HepG2 (cell line): ENCODE data around the gene CLTCL1. TPM values are rescaled to one million over a fixed set of nuclear protein-coding genes. Genes with fewer than 3 reads are reported as not detected.

Source experiments
- ATAC-seq: fragments of 200-7000 bp; cut with Tn5 transposase; 3 replicates; pipeline ENCODE4 v1.9.1; 2020; ENCODE audit warnings: mild to moderate bottlenecking, moderate library complexity
- BruUV-seq: library from RNA; stranded (reverse); fragments of 400-500 nt; replicated peaks from 2 replicates; lab custom pipeline; 2021; lab: Mats Ljungman, UMichigan
- CTCF ChIA-PET: fragments of 300-600 bp; formaldehyde crosslinking; extraction: SDS; loops from one replicate; lab custom pipeline; 2021; ENCODE audit warnings: low total read pairs, inconsistent platforms, low intra/inter-chr PET ratio; lab: Yijun Ruan, JAX
- POLR2A ChIA-PET: fragments of 350-600 bp; sonication (Branson Sonifier 250); formaldehyde crosslinking; loops from one replicate; lab custom pipeline; 2020; ENCODE audit warnings: antibody characterized with exemption, inconsistent platforms; lab: Yijun Ruan, JAX
- DNase-seq: peaks from one replicate; pipeline ENCODE4 v3.0.0-alpha.2; 2015; ENCODE audit warnings: low spot score
- FAIRE-seq: peaks from 3 replicates; lab custom pipeline; 2011; peaks lifted over from hg19 to GRCh38; lab: Jason Lieb, UNC
- H2AFZ ChIP-seq: one replicate; pipeline ENCODE4 v1.6.1; 2011; ENCODE audit warnings: low read length, inconsistent platforms
- H3K27ac ChIP-seq: fragments of 300-600 bp; 3 replicates; pipeline ENCODE4 v1.8.0; 2011; ENCODE audit warnings: mixed run types, mild to moderate bottlenecking, mixed read lengths, low read length, inconsistent platforms; ENCODE audit not compliant: insufficient read depth; ENCODE audit errors: extremely low read length
- H3K27me3 ChIP-seq, 2 experiments: fragments of 200-600 bp in 1 of 2; 2 replicates in 1 of 2; 3 replicates in 1 of 2; pipeline versions ENCODE4 v1.6.0 to v1.8.0; 2011; ENCODE audit warnings: low read length in 2 of 2, mild to moderate bottlenecking in 2 of 2, moderate library complexity in 2 of 2, inconsistent platforms in 1 of 2; ENCODE audit not compliant: insufficient read depth in 2 of 2, control insufficient read depth in 1 of 2
- H3K36me3 ChIP-seq, 2 experiments: fragments of 200-600 bp in 1 of 2; replicated peaks in 1 of 2; 2 replicates in 1 of 2; 3 replicates in 1 of 2; pipeline versions ENCODE4 v1.5.1 to v1.8.0; 2011; ENCODE audit warnings: low read length in 2 of 2, inconsistent platforms in 1 of 2; ENCODE audit not compliant: insufficient read depth in 2 of 2, control insufficient read depth in 1 of 2
- H3K4me1 ChIP-seq: 2 replicates; pipeline ENCODE4 v1.5.1; 2012; ENCODE audit warnings: low read length, inconsistent platforms; ENCODE audit not compliant: insufficient read depth
- H3K4me2 ChIP-seq: 2 replicates; pipeline ENCODE4 v1.6.0; 2011; ENCODE audit warnings: low read depth, low read length, inconsistent platforms
- H3K4me3 ChIP-seq, 3 experiments: fragments of 200-600 bp in 1 of 3; sonication (generic), shearing (Covaris generic) in 1 of 3; replicated peaks in 1 of 3; 2 replicates each; pipeline ENCODE4 v1.5.1; 2011 to 2016; ENCODE audit warnings: low read length in 3 of 3, inconsistent platforms in 2 of 3, low read depth in 2 of 3, mild to moderate bottlenecking in 2 of 3, control low read depth in 1 of 3, mixed read lengths in 1 of 3; ENCODE audit not compliant: insufficient read depth in 1 of 3
- H3K79me2 ChIP-seq: one replicate; pipeline ENCODE4 v1.6.1; 2011; ENCODE audit warnings: low read length, inconsistent platforms; ENCODE audit not compliant: insufficient read depth
- H3K9ac ChIP-seq: 2 replicates; pipeline ENCODE4 v1.6.0; 2011; ENCODE audit warnings: mild to moderate bottlenecking, low read depth, low read length, inconsistent platforms; ENCODE audit not compliant: insufficient read depth
- H3K9me3 ChIP-seq: 2 replicates; pipeline ENCODE4 v1.5.1; 2012; ENCODE audit warnings: mild to moderate bottlenecking, low read length
- H4K20me1 ChIP-seq: 2 replicates; pipeline ENCODE4 v1.6.0; 2011; ENCODE audit warnings: inconsistent platforms, mild to moderate bottlenecking, low read length, moderate library complexity; ENCODE audit not compliant: insufficient read depth
- CEBPB ChIP-seq: IDR thresholded peaks from 2 replicates; pipeline ENCODE4 v1.6.1; 2011; ENCODE audit warnings: low read depth, low read length, improper control_type of control experiment, borderline replicate concordance
- FOSL2 ChIP-seq: sonication (generic); formaldehyde crosslinking; IDR thresholded peaks from 2 replicates; pipeline ENCODE4 v1.4.0; 2020; ENCODE audit warnings: missing genetic modification reagents
- MNT ChIP-seq: fragments of 450-650 bp; IDR thresholded peaks from 2 replicates; pipeline ENCODE4 v1.6.1; 2016
- ONECUT2 ChIP-seq: sonication (generic); formaldehyde crosslinking; IDR thresholded peaks from 2 replicates; pipeline ENCODE4 v1.4.0; 2020; ENCODE audit warnings: missing genetic modification reagents
- PHF8 ChIP-seq: sonication (generic); formaldehyde crosslinking; IDR thresholded peaks from 2 replicates; pipeline ENCODE4 v1.5.0; 2020; ENCODE audit warnings: missing genetic modification reagents
- WGBS: methylation state at CpG from one replicate; pipeline ENCODE4 v1.1.6; 2017; ENCODE audit warnings: low lambda C conversion rate; 5-methylcytosine and 5-hydroxymethylcytosine counted together
- in situ Hi-C: cut with HindIII; loops from 2 replicates; pipeline ENCODE4 v1.10.0; 2017; ENCODE audit warnings: low pct_unique_long_range_greater_than_20kb; ENCODE audit not compliant: extremely low pct_ligation_motif_present
- intact Hi-C: fragments of 100-400 bp; cut with micrococcal nuclease; formaldehyde crosslinking; loops from one replicate; pipeline ENCODE4 v1.10.0; 2022; ENCODE audit not compliant: unreplicated experiment
- polyA plus RNA-seq, 8 experiments: library from polyadenylated mRNA; depleted of rRNA in 3 of 8; stranded (reverse) in 7 of 8; unstranded in 1 of 8; fragments of >200 nt; fragmentation: Illumina TruSeq in 4 of 8; extraction: Trizol in 4 of 8; gene quantifications; 2 replicates each; pipeline versions ENCODE4 v1.2.1 to v1.2.3, GENCODE V29; 2011 to 2016; ENCODE audit warnings: low read depth in 4 of 8, missing spikeins in 1 of 8, mixed read lengths in 1 of 8; ENCODE audit not compliant: insufficient read depth in 1 of 8
- total RNA-seq, 5 experiments: library from RNA; depleted of rRNA; stranded (reverse); fragments of >200 nt; fragmentation: Illumina TruSeq; extraction: Trizol; gene quantifications; 2 replicates each; pipeline ENCODE4 v1.2.3, GENCODE V29; 2016; ENCODE audit warnings: low read depth in 1 of 5
- TF ChIP-seq, protein P1 (sequence below): sonication (generic); formaldehyde crosslinking; IDR thresholded peaks from 2 replicates; pipeline ENCODE4 v1.4.0; 2020; ENCODE audit warnings: missing genetic modification reagents

CLTCL1 gene
- total and polyA plus RNA-seq, 2 of the 13 experiments (the other 11 are each of a cell fraction or from before 2014, with no cell fraction given): 8.1 to 10.9 TPM

DNA sequence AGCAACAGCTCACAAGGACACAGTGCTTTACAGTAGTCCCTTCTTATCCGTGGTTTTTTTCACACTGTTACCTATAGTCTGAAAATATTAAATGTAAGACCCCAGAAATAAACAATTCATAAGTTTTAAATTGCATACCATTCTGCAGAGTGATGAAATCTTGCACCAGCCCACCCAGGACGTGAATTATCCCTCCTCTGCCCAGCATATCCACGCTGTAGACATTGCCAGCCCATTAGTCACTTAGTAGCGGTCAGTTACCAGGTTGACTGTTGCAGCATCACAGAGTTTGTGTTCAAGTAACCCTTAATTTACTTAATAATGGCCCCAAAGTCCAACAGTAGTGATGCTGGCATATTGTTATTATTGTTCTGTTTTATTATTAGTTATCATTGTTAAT lies 3.6 kb downstream of the CLTCL1 start:
- Histone ChIP-seq H3K4me3 (no peak overlapping the region), H3K27me3 (no peaks in the 10 kb centered on the region; a peak in 1 of 5 replicates), H3K27ac (no peak overlapping the region), H3K9ac (no peak overlapping the region), H3K79me2 (no peaks in the 10 kb centered on the region), H3K4me2 (no peak overlapping the region), H3K4me1 (peaks cover 24% of the 10 kb centered on the region), H2AFZ (no peak overlapping the region)
- CTCF ChIA-PET: no interaction called here
- 95% methylated on average over 4 of the region's 4 CpGs for WGBS
- DNase-seq (no peak), ATAC-seq (no peak)
- in situ Hi-C loops: no loop called here
- intact Hi-C loops: no loop called here
- POLR2A ChIA-PET: no interaction called here
- no TSS peak for BruUV-seq
- no peak for TF ChIP-seq PHF8 (CRISPR knock-in tag)
- TF ChIP-seq FOSL2 (CRISPR knock-in tag): peak; percentile 46
- TF ChIP-seq, protein P1, sequence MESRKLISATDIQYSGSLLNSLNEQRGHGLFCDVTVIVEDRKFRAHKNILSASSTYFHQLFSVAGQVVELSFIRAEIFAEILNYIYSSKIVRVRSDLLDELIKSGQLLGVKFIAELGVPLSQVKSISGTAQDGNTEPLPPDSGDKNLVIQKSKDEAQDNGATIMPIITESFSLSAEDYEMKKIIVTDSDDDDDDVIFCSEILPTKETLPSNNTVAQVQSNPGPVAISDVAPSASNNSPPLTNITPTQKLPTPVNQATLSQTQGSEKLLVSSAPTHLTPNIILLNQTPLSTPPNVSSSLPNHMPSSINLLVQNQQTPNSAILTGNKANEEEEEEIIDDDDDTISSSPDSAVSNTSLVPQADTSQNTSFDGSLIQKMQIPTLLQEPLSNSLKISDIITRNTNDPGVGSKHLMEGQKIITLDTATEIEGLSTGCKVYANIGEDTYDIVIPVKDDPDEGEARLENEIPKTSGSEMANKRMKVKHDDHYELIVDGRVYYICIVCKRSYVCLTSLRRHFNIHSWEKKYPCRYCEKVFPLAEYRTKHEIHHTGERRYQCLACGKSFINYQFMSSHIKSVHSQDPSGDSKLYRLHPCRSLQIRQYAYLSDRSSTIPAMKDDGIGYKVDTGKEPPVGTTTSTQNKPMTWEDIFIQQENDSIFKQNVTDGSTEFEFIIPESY (CRISPR knock-in tag): peak; percentile 89
- TF ChIP-seq, all 625 proteins: peak for 2
- no peak for FAIRE-seq
- Histone ChIP-seq H4K20me1 (no peaks in the 10 kb centered on the region; the same call in 1 of the 2 replicates), H3K9me3 (no peaks in the 10 kb centered on the region), H3K36me3 (no peaks in the 10 kb centered on the region; a peak in 2 of 5 replicates)

DNA sequence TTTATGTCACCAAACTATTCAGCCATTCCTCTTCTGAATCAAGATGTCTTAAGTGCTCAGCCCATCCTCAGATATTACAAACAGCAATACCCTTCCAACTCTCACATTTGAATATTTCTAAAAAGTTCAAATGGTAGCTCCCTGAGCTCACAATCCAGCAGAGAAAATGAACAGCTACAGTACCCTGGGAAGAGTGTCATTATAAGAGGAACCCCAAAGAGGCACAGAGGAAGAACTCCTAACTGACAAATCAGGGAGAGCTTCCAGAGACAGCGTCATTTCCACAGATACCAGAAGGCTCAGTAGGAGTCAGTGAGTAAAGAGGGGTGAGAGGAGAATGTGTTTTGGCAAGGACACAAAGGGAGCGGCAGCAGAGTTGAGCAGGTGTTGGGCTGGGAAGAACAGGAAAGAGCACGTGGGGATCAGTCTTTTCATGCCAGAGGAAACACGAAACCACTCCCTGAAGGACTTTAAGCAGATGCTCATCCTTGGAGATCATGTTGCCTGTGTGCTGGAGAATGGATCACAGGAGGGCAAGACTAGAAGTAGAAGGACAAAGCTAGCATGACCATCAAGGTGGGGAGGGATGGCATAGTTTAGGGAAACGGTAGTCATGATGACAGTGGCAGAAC lies 4.3 kb downstream of the CLTCL1 start:
- TF ChIP-seq MNT (peak; percentile 48), CEBPB (no peak), ONECUT2 (no peak)
- Histone ChIP-seq H3K9ac (no peak overlapping the region), H3K9me3 (no peaks in the 10 kb centered on the region), H3K4me1 (peaks cover 17% of the 10 kb centered on the region), H2AFZ (no peak overlapping the region), H3K4me3 (no peak overlapping the region), H3K27ac (no peak overlapping the region), H3K27me3 (no peaks in the 10 kb centered on the region; a peak in 1 of 5 replicates), H3K36me3 (no peaks in the 10 kb centered on the region; a peak in 2 of 5 replicates), H3K79me2 (no peaks in the 10 kb centered on the region), H4K20me1 (no peaks in the 10 kb centered on the region; the same call in 1 of the 2 replicates), H3K4me2 (no peak overlapping the region)
- FAIRE-seq (no peak), ATAC-seq (no peak), DNase-seq (no peak)
- no TSS peak for BruUV-seq
- in situ Hi-C loops (no loop called here), intact Hi-C loops (no loop called here)
- ChIA-PET CTCF (no interaction called here), POLR2A (no interaction called here)
- 91% methylated on average over 5 of the region's 5 CpGs for WGBS
